WERI-Rb-1 (cell line): ENCODE measurements around the gene GAL3ST3.
A peak's percentile ranks its signal among the peaks of the same experiment; 100 is the strongest.

Experiments used
- DNase-seq: peaks from one replicate; pipeline ENCODE4 v3.0.0-alpha.2; 2020
- H3K27ac ChIP-seq: fragments of 250-450 bp; sonication (Bioruptor Pico); 2 replicates; pipeline ENCODE4 v1.5.1; 2020; ENCODE audit warnings: mild to moderate bottlenecking, moderate library complexity
- H3K27me3 ChIP-seq: fragments of 250-450 bp; sonication (Bioruptor Pico); 2 replicates; pipeline ENCODE4 v1.5.1; 2021; ENCODE audit warnings: mild to moderate bottlenecking, low read depth, moderate library complexity; ENCODE audit not compliant: insufficient read depth, severe bottlenecking
- H3K36me3 ChIP-seq: fragments of 250-450 bp; sonication (Bioruptor Pico); 2 replicates; pipeline ENCODE4 v1.5.1; 2020; ENCODE audit warnings: mild to moderate bottlenecking, moderate library complexity
- H3K4me3 ChIP-seq: 2 replicates; pipeline ENCODE4 v1.5.1; 2011; ENCODE audit warnings: low read depth, mild to moderate bottlenecking, control low read depth, low read length
- H3K9me3 ChIP-seq: fragments of 250-450 bp; sonication (Bioruptor Pico); 2 replicates; pipeline ENCODE4 v1.5.1; 2021; ENCODE audit warnings: mild to moderate bottlenecking, moderate library complexity; ENCODE audit not compliant: severe bottlenecking
- TF ChIP-seq, protein P1 (sequence below): IDR thresholded peaks from 2 replicates; pipeline ENCODE4 v1.5.1; 2011; ENCODE audit warnings: low read depth, mild to moderate bottlenecking, control low read depth, inconsistent platforms, low read length

Gene GAL3ST3

DNA sequence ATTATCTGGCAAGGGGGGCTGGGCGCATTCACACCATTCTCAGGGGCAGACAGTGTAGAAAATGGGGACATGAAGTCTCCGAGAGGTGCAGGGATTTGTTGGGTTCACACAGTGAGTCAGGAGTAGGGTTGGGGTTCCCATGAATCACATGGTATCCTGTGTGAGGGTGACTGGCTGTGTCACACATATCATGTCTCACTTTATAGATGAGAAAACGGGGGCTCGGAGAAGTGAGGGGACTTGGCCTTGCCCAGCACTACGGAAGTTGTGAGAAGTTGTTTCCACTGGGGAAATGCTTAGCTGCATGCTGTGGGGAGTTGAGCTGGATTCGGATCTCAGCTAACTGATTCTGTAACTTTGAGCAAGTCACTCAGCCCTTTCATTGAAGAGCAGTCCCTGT is 4.2 kb downstream of the GAL3ST3 start:
- Histone ChIP-seq H3K27me3 (no peaks in the 10 kb centered on the region), H3K9me3 (no peaks in the 10 kb centered on the region), H3K36me3 (peaks cover 50% of the 10 kb centered on the region), H3K4me3 (no peak overlapping the region), H3K27ac (peak overlapping the region; percentile 77)
- TF ChIP-seq, protein P1, sequence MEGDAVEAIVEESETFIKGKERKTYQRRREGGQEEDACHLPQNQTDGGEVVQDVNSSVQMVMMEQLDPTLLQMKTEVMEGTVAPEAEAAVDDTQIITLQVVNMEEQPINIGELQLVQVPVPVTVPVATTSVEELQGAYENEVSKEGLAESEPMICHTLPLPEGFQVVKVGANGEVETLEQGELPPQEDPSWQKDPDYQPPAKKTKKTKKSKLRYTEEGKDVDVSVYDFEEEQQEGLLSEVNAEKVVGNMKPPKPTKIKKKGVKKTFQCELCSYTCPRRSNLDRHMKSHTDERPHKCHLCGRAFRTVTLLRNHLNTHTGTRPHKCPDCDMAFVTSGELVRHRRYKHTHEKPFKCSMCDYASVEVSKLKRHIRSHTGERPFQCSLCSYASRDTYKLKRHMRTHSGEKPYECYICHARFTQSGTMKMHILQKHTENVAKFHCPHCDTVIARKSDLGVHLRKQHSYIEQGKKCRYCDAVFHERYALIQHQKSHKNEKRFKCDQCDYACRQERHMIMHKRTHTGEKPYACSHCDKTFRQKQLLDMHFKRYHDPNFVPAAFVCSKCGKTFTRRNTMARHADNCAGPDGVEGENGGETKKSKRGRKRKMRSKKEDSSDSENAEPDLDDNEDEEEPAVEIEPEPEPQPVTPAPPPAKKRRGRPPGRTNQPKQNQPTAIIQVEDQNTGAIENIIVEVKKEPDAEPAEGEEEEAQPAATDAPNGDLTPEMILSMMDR: no peak
- DNase-seq: no peak

DNA sequence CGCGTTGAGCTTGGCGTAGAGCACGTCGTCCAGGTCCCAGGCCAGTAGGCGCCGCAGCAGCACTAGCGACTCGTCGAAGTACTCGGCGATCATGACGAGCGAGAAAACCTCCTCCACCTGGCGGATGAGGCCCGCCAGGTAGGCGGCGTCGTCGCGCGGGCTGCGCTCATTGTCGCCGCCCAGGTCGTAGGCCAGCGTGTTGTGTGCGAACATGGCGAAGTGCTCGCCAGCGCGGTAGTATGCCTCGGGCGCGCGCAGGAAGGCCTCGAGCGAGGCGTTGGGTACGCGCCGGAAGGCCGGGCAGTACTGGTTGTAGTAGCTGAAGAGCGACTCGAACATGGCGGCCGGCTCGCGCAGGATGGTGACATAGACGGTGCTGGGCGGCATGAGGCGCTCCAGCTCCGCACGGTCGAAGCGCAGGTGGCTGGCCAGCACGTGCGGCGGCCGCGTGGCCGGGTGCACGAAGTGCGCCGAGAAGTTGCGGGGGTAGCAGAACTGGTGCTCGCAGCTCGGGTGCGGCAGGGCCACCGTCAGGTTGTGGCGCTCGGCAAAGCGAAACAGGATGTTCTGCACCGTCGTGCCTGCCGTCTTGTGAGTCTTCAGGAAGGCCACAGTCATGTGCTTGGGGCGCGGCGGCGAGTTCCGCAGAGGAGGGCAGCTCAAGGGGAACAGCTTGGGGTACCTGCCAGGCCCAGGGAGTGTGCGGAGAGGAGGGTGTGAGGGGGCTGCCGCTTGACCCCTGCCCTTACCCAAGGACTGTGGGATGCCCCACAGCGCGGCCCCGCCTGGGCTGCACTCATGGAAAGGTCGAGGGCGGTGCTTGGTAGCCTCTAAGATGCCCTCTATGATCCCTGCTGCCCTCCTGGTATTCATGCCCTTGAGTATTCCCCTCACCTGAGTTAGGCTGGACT is 5.7 kb downstream of the GAL3ST3 start:
- H3K36me3 ChIP-seq: peaks cover 50% of the 10 kb centered on the region
- H3K4me3 ChIP-seq: no peak overlapping the region

DNA sequence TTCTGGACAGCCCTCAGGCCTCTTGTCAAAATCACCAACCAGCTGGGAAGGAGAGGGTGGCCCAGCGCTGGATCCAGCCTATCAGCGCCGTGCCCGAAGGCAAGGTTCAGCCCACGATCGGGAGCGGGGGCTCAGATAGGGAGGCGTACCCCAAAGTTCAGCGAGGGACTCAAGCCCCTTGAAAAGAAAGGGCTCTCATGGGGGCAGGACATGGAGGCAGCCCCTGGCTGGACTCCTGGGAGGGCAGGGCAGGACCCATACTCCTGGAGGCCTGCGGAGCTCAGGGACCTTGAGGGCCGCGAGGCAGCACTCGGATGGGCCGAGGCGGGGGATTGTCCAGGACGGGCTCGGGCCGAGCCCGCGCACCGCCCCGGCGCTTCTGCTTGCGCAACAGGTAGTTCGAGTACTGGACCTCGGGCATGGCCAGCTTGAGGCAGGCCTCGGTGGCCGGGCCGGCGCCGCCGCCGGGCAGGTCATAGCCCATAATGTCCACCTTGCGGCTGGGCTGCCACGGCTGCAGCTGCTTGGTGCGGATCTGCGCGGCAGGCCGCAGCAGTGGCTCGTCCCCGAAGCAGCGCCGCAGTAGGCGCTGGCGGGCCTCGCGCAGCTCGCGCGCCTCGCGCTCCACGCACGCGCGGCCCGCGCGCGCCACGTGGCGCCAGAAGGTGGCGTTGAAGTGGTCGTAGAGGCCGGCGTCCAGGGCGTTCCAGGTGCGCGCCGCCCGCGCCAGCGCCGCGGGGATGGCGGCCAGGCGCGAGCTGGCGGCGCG is 6.5 kb downstream of the GAL3ST3 start:
- H3K4me3 ChIP-seq: no peak overlapping the region
- no peak overlapping the region for H3K27ac ChIP-seq
- no peak for DNase-seq
- TF ChIP-seq, protein P1: no peak
- H3K36me3 ChIP-seq: peaks cover 50% of the 10 kb centered on the region
- H3K27me3 ChIP-seq: no peaks in the 10 kb centered on the region
- peaks cover under 1% of the 10 kb centered on the region for H3K9me3 ChIP-seq

More for the DNA sequence above, 5.7 kb downstream of the GAL3ST3 start:
- TF ChIP-seq, protein P1: no peak
- Histone ChIP-seq H3K27ac (no peak overlapping the region), H3K27me3 (no peaks in the 10 kb centered on the region), H3K9me3 (no peaks in the 10 kb centered on the region)
- DNase-seq: no peak

DNA sequence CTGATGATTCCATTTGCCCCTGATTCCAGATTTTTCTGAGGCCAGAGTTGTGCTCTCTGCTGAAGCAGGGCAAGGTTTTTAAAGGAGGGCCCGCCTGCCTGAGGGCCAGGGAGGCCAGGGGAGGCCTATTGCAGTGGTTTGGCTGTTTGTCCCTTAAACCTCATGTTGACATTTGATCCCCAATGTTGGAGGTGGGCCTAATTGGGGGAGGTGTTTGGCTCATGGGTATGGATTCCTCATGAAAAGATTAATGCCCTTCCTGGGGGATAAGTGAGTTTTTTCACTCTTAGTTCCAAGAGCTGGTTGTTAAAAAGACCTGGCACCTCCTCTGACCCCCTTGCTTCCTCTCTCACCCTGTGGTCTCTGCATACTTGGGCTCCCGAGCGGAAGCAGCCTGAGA is 9.2 kb downstream of the GAL3ST3 start:
- no peaks in the 10 kb centered on the region for H3K27me3 ChIP-seq
- peaks cover 44% of the 10 kb centered on the region for H3K36me3 ChIP-seq
- peaks cover 6% of the 10 kb centered on the region for H3K9me3 ChIP-seq
- TF ChIP-seq, protein P1: no peak
- H3K27ac ChIP-seq: no peak overlapping the region
- no peak overlapping the region for H3K4me3 ChIP-seq
- DNase-seq: no peak

DNA sequence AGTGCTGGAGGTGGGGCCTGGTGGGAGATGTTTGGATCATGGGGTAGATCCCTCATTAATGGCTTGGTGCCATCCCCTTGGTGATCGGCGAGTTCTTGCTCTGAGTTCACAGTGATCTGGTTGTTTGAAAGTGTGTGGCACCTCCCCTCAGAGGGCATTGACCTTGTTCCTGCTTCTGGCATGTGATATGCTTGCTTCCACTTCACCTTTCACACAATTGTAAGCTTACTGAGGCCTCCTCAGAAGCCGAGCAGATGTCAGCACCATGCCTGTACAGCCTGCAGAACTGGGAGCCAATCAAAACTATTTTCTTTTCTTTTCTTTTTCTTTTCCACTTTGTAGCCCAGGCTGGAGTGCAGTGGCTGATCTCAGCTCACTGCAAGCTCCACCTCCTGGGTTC is 11.6 kb downstream of the GAL3ST3 start:
- H3K27ac ChIP-seq: no peak overlapping the region
- TF ChIP-seq, protein P1: no peak
- no peaks in the 10 kb centered on the region for H3K27me3 ChIP-seq
- no peak for DNase-seq
- H3K9me3 ChIP-seq: peaks cover 6% of the 10 kb centered on the region
- no peak overlapping the region for H3K4me3 ChIP-seq
- peaks cover 24% of the 10 kb centered on the region for H3K36me3 ChIP-seq
